K562 treated with DMSO at 1 percent for 12 hours (cell line): ENCODE data around the gene PKDREJ. TPM values are rescaled to one million over a fixed set of nuclear protein-coding genes. Genes with fewer than 3 reads are reported as not detected.

Source experiments
- total RNA-seq: library from RNA; unstranded; fragments of 300-600 nt; gene quantifications from 2 replicates; pipeline ENCODE4 v1.2.3, GENCODE V29; 2022; ENCODE audit not compliant: insufficient read depth

Gene PKDREJ
- total RNA-seq: 0.19 and 1.7 TPM in 2 replicates

GRCh38 chr22:46263216-46263590 is at the start of gene PKDREJ:
TSS of gene PKDREJ (minus strand) at chr22:46263343. CDS start at chr22:46263322, 21 bp downstream.

GRCh38 chr22:46296257-46297150 is 33.4 kb upstream of the PKDREJ start, which contains the start of gene GTSE1:
TSS of gene GTSE1 (plus strand) at chr22:46296870. CDS start at chr22:46297401, 531 bp downstream.

DNA sequence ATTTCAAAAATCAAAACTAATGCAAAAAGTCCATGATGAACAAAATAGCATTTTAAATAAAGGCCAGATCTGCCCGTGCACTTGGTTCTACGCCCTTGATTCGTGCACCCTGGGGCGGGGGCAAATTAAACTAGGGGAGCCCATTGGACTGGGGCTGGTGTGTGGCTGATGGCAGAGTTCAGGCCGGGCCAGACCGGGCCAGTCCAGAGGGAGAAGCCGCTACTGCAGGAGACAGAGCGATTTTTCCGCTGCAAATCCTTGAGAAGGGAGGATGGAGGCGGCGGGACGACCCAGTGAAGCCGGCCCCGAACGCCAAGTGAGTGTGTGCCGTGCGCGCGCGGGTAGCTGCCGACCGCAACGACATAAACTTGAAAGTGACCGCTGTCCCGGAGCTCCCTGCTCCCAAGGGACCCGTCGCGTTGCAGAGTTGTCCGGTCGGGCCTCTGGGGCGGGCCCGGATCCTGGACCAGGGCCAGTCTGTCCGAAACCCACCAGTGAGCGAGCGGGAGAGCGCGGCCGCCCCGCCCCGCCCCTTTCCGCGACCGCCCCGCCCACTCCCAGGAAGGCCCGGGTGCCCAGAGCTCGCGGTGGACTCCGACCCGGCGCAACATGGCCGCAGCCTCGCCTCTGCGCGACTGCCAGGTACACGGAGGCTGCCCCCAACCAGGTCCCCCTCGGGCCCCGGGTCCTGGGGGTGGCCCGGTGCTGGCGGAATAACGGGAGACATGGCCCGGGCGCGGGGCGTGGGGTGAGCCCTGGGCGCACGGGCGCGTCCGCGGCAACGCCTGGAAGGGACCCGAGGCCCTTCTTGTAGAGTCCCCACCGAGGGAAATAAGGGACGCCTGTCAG is 4.5 kb upstream of the PKDREJ start, which contains the start of gene TTC38:
Gene TTC38, plus strand, starts transcription at position 578 of the 849 bp plus-strand sequence. Its CDS starts 32 bp downstream, at position 610.

GRCh38 chr22:46250035-46250782 is 12.9 kb downstream of the PKDREJ start, which contains the start of gene CDPF1:
TSS of gene CDPF1 (minus strand) at chr22:46250293. CDS start at chr22:46248284, 2,009 bp downstream.

Other genes with a start within 250 kb of the PKDREJ start
- 0.72 and 4.1 TPM in 2 replicates for gene PPARA, start 112.8 kb downstream of the PKDREJ start, total RNA-seq
- gene CDPF1, start 13.1 kb downstream of the PKDREJ start, total RNA-seq: 10.6 and 17.7 TPM in 2 replicates
- 11.9 and 24.3 TPM in 2 replicates for gene TTC38, start 4.7 kb upstream of the PKDREJ start, total RNA-seq
- gene GTSE1, start 33.5 kb upstream of the PKDREJ start, total RNA-seq: 21.3 and 40.6 TPM in 2 replicates
- gene TRMU, start 72.4 kb upstream of the PKDREJ start, total RNA-seq: 31.5 and 34.8 TPM in 2 replicates